ENCODE measurements around the gene DONSON. TPM values are rescaled to one million over a fixed set of nuclear protein-coding genes. Genes with fewer than 3 reads are reported as not detected.

Gene DONSON
- total and polyA plus RNA-seq, 2 of the 13 experiments (the other 11 are each of a cell fraction or from before 2014, with no cell fraction given) = 35.4 to 63.6 TPM

DNA sequence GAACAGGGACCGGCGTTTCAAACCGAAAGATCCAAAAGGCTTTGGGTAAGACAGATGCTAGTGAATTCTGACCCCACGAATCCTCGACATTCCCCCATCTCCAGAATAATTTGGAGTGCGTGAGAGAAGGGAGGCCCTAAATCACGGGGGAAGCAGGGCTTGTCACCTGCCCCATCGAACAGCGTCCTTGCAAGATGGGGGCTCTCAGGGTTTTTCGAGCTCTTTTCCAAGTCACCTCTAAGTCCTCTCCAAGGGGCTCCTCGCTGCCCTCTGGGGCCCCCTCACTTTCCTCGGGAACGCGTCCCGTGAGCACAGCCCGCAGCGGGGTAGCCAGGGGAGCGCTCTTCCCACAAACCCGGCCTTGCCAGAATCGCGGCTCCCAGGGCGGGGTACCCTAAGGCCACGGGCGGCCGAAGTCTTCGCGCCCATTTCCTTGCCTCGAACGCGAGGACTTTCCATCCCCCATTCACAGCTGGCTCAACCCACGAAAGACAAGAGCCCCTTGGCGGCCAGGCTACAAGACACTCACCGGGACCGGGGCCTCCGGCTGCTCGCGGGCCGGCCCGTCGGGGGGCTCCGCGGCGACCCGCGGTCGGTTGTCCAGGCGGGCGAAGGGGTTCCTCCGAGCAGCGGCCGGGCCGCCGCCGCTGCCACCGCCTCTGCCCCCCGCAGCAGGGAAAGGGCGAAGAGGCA, 546 bp downstream of the DONSON start (continued):
- TF ChIP-seq HDAC1 (CRISPR knock-in tag; IDR thresholded peaks at IDR 0.05) = 0 out of 2 replicates have a peak, but pooled peaks have one; percentile 1
- 0 out of 2 replicates have a peak, but pooled peaks have one; percentile 4 for TF ChIP-seq GABPB1 (CRISPR knock-in tag; IDR thresholded peaks at IDR 0.05)
- TF ChIP-seq ZNF350 (CRISPR knock-in tag; IDR thresholded peaks at IDR 0.05; ENCODE audit: borderline replicate concordance, low read depth) = 0 out of 2 replicates have a peak, but pooled peaks have one; percentile 3
- TF ChIP-seq ZNF274 (CRISPR knock-in tag; IDR thresholded peaks at IDR 0.05) = 0 out of 2 replicates have a peak, but pooled peaks have one; percentile 20

DNA sequence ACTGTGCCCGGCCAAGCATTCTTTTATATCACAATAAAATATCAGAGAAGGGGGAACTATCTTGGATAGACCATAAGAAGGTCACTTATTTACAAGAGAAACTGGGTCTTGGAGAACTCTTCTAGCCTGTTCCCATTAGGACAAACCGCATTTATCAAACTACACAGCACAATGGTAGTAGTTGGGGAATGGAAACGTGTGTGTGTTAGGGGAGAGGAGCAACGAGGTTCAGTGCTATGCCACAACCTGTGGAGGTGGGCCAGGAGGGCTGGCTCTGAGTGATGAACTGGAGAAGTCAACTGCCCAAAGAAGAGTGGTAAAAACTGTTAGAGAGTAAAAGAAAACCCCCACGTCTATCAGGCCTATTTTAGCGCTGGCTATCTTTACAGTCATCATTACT, 1.6 kb downstream of the DONSON start:
- no TSS peak for BruUV-seq (replicated peaks)
- Histone ChIP-seq H3K9ac (ENCODE audit: insufficient read depth, low read depth, low read length) (peak overlapping the region; percentile 98), H3K4me2 (ENCODE audit: low read depth, low read length) (peak overlapping the region; percentile 94), H3K4me3 (replicated peaks in 1 of 3; ENCODE audit: insufficient read depth in 1 of 3, low read depth in 2 of 3, low read length in 3 of 3) (peak overlapping the region; percentile 96 to 97 (median 97)), H3K9me3 (ENCODE audit: low read length) (no peaks in the 10 kb centered on the region), H4K20me1 (ENCODE audit: insufficient read depth, low read length) (no peaks in the 10 kb centered on the region), H3K36me3 (replicated peaks in 1 of 2; ENCODE audit: control insufficient read depth in 1 of 2, insufficient read depth in 2 of 2, low read length in 2 of 2) (peaks cover 0 to 22% of the 10 kb centered on the region in 2 experiments; a peak in 1 of 5 replicates), H3K79me2 (ENCODE audit: insufficient read depth, low read length) (peaks cover 38% of the 10 kb centered on the region), H2AFZ (ENCODE audit: low read length) (no peak overlapping the region), H3K27ac (ENCODE audit: extremely low read length, insufficient read depth, low read length) (peak overlapping the region; percentile 31), H3K27me3 (ENCODE audit: control insufficient read depth in 1 of 2, insufficient read depth in 2 of 2, low read length in 2 of 2) (no peaks in the 10 kb centered on the region; a peak in 1 of 5 replicates), H3K4me1 (ENCODE audit: insufficient read depth, low read length) (peaks cover 35% of the 10 kb centered on the region)
- intact Hi-C loops (cut with micrococcal nuclease; ENCODE audit: unreplicated experiment) = loop anchor here (5.0 kb wide), 1 partner anchor 45 kb away; the partner anchor contains the start of genes GART and SON
- ChIA-PET CTCF (ENCODE audit: low intra/inter-chr PET ratio, low total read pairs) (no interaction called here), POLR2A (no interaction called here)
- DNase-seq (ENCODE audit: low spot score) (no peak), ATAC-seq (no peak), FAIRE-seq (no peak)
- in situ Hi-C loops (cut with HindIII; ENCODE audit: extremely low pct_ligation_motif_present, low pct_unique_long_range_greater_than_20kb) = no loop called here
- WGBS (ENCODE audit: low lambda C conversion rate) = 51% methylated on average over 6 of the region's 6 CpGs
- TF ChIP-seq ZFP82 (CRISPR knock-in tag; IDR thresholded peaks at IDR 0.05; ENCODE audit: borderline replicate concordance) = no peak
- peak; percentile 64; the same call in 1 of the 2 replicates for TF ChIP-seq ZNF317 (CRISPR knock-in tag; IDR thresholded peaks at IDR 0.05)
